ENCODE data around the gene CSF1.
"Not testable (repeated sequence)": the region's sequence is repeated elsewhere in the genome, so short reads cannot be mapped to it uniquely, and the experiment has no call there.

The CSF1 gene

DNA sequence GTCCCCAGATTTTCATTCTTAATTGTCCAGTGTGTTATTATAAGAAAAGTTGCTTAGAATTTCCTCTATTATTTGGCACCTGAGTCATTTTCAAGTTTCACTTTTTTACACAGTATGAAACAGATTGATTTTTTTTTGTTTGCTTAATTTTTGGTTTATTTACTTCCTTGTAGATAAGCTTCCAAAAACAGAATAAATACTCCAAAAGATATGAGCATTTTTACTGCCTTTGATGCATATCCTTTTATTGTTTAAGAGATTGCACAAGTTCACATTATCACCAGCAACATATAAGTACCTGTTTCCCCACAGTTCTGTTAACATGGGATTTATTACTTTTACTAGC, 37.6 kb downstream of the CSF1 start:
- no peak for DNase-seq (ENCODE audit: extremely low read depth, low read depth)
- TF ChIP-seq CTCF (IDR thresholded peaks at IDR 0.05; ENCODE audit: low read depth, low read length) = no peak

DNA sequence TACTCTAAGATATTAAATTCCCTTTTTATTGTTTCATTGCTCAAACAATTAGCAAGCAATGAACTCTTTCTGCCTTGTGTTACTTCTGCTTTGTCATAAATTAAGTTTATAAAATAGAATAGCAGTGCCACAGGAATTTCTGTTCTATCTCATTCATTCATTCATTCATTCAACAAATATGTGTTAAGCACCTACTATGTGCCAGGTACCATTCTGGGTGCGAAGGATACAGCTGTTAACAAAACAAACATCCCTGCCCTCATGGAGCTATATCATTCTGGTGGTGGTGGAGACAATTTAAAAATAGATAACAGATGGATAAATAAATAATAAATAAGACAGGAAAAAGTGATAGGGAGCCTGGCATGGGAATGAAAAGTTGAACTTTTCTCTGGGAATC, 39.4 kb downstream of the CSF1 start:
- no peak for TF ChIP-seq CTCF (IDR thresholded peaks at IDR 0.05; ENCODE audit: low read depth, low read length)
- DNase-seq (ENCODE audit: extremely low read depth, low read depth) = no peak

DNA sequence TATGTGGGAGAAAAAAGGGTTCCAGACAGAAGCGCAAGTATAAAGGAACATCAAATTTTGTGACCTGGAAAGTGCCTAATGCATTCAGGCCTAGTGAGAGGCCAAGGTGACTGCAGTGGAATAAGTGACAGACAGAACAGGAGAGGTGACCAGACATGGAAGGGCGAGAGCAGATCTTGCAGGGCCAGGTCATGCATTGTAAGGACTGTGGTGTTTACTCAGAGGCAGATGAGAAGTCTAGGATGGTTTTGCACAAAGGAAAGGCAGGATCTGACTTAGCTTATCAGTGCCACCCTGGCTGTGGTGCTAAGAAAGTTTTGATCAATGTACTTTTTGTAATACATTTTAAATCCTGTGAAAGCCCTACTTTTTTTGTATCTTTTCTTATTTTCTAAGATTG, 39.9 kb downstream of the CSF1 start:
- TF ChIP-seq CTCF (IDR thresholded peaks at IDR 0.05; ENCODE audit: low read depth, low read length) = no peak
- DNase-seq (ENCODE audit: extremely low read depth, low read depth) = no peak

DNA sequence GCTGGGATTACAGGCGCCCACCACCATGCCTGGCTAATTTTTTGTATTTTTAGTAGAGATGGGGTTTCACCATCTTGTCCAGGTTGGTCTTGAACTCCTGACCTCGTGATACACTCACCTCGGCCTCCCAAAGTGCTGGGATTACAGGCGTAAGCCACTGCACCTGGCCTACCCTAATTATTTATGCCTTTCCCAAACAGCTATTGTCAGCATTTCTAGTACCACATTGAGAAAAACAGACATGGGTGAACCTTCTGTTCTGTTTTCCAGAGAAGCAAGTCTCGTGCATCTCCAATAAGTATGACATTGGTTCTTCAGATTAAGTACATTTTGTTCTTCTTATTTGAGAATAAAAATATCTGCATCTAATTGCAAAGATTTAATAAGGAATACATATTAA, 40.9 kb downstream of the CSF1 start:
- DNase-seq (ENCODE audit: extremely low read depth, low read depth) = not testable (repeated sequence)

DNA sequence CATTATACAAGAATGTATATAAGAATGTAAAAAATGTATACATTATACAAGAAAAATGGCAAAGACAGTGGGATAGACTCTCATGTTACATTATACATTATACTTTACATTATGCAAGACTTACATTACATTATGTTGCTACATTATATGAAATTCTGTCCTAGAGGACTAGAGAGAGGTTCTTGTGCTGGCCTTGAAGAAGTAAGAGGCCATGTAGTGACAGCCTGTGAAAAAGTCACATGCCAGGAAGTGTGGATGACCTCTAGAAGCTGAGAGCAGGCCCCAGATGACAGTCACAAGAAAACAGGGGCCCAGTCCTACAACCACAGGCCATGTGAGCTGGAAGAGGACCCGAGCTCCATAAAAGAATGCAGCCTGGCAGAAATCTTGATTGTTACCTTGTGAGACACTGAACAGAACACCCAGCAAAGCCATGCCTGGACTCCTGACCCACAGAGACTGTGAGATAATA, 43.4 kb downstream of the CSF1 start:
- DNase-seq (ENCODE audit: extremely low read depth, low read depth) = no peak
- TF ChIP-seq CTCF (IDR thresholded peaks at IDR 0.05; ENCODE audit: low read depth, low read length) = no peak

- DNase-seq (ENCODE audit: extremely low read depth, low read depth) = no peak
- no peak for TF ChIP-seq CTCF (IDR thresholded peaks at IDR 0.05; ENCODE audit: low read depth, low read length)
These were observed 49.0 kb downstream of the CSF1 start for GRCh38 chr1:109959632-109959973.

DNA sequence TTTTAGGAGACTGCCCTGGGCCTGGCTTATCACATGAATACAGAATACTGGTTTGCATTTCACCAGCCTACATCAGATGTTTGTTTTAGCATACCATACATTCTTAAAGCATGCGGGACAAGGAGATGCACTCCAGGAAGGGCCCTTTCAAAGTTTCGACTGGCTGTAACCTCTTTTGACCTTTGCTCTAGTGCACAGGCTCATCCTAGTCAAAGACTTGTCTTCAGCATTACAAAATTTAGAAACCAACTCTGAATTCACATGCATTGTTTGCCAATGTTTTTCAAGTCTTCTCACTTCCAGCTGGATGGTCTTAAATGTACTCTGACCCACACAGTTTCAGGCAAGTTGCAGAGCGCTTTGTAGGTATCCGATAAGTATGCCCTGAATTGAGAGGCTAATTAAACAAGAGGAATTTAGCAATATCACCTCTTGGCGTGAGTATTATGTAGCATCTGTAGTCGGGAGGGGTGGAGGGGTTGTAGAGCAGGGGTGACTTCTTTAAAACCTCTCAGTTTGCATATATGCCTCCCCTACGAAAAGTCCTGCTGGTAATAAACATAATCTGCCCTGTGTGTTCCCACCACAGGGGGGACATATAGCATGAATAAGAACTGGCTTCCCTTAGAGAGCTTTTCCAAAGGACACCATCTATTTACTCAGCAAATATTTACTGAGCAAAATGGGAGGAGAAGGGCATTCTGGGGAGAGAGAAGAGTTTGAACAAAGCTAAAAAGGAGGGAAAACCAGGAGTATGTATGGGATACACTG, 49.5 kb downstream of the CSF1 start:
- DNase-seq (ENCODE audit: extremely low read depth, low read depth) = peak; percentile 48
- TF ChIP-seq CTCF (IDR thresholded peaks at IDR 0.05; ENCODE audit: low read depth, low read length) = no peak

DNA sequence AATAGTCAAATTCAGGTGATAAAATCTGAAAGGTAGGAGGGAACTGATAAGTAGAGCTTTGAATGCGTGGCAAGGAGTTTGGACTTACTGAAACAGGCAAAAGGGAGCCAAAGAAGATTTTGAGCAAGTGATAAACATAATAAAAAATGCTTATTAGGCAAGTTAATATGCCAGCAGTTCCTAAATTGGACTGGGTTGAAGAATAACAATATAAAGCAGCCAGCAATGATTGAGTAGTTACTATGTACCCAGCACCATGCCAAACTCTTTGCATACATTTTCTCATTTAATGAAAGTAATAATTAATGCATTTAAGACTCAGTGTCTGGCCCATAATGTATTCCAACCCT, 50.1 kb downstream of the CSF1 start:
- TF ChIP-seq CTCF (IDR thresholded peaks at IDR 0.05; ENCODE audit: low read depth, low read length) = no peak

More for the DNA sequence above, 50.1 kb downstream of the CSF1 start:
- no peak for DNase-seq (ENCODE audit: extremely low read depth, low read depth)

Data from AG09319 (cell line).